WTC11 (cell line): ENCODE measurements around the gene PROCR. TPM values are rescaled to one million over a fixed set of nuclear protein-coding genes. Genes with fewer than 3 reads are reported as not detected.

ENCODE experiments used
- ATAC-seq: fragments of 200-7000 bp; cut with Tn5 transposase; 2 replicates; pipeline ENCODE4 v1.10.0; 2021; ENCODE audit warnings: mild to moderate bottlenecking, moderate library complexity
- CTCF ChIA-PET: fragments of 300-600 bp; sonication (Branson Sonifier 250); formaldehyde crosslinking; loops from one replicate; lab custom pipeline; 2021; ENCODE audit warnings: antibody characterized with exemption; lab: Charles Lee
- POLR2A ChIA-PET: fragments of 350-600 bp; sonication (Branson Sonifier 250); formaldehyde crosslinking; loops from one replicate; lab custom pipeline; 2021; ENCODE audit warnings: antibody characterized with exemption; lab: Charles Lee
- DNase-seq: peaks from one replicate; pipeline ENCODE4 v3.0.0; 2021; ENCODE audit warnings: low spot score
- H3K27ac Mint-ChIP-seq: 2 replicates; pipeline ENCODE4 v1.8.0; 2021; ENCODE audit warnings: mixed read lengths
- H3K27me3 Mint-ChIP-seq: 2 replicates; pipeline ENCODE4 v1.8.0; 2021; ENCODE audit warnings: low read depth, mild to moderate bottlenecking, moderate library complexity, mixed read lengths
- H3K36me3 Mint-ChIP-seq: 2 replicates; pipeline ENCODE4 v1.8.0; 2021; ENCODE audit warnings: mixed read lengths
- H3K4me1 Mint-ChIP-seq: 2 replicates; pipeline ENCODE4 v1.8.0; 2022; ENCODE audit warnings: mixed read lengths
- H3K4me3 Mint-ChIP-seq: 2 replicates; pipeline ENCODE4 v1.8.0; 2021; ENCODE audit warnings: mild to moderate bottlenecking, moderate library complexity, mixed read lengths
- H3K9me3 Mint-ChIP-seq: 2 replicates; pipeline ENCODE4 v1.8.0; 2021; ENCODE audit warnings: mixed read lengths
- AR ChIP-seq: fragments of 250-450 bp; sonication (Bioruptor Pico); IDR thresholded peaks from 2 replicates; pipeline ENCODE4 v1.9.0; 2021; ENCODE audit warnings: mild to moderate bottlenecking
- CDX4 ChIP-seq: fragments of 250-450 bp; sonication (Bioruptor Pico); IDR thresholded peaks from 2 replicates; pipeline ENCODE4 v1.9.0; 2021; ENCODE audit warnings: moderate library complexity, mild to moderate bottlenecking, inconsistent platforms, borderline replicate concordance
- CTCF ChIP-seq: fragments of 200-600 bp; IDR thresholded peaks from 2 replicates; pipeline ENCODE4 v1.8.0; 2022; ENCODE audit warnings: antibody characterized with exemption
- FOXJ3 ChIP-seq: sonication (generic); formaldehyde crosslinking; IDR thresholded peaks from 2 replicates; pipeline ENCODE4 v1.9.0; 2021; ENCODE audit warnings: missing genetic modification reagents, mild to moderate bottlenecking, borderline replicate concordance
- FOXK1 ChIP-seq: sonication (generic); formaldehyde crosslinking; IDR thresholded peaks from 2 replicates; pipeline ENCODE4 v1.8.0; 2022; ENCODE audit warnings: mild to moderate bottlenecking, moderate library complexity, missing genetic modification reagents
- GABPB1 ChIP-seq: sonication (generic); formaldehyde crosslinking; IDR thresholded peaks from 2 replicates; pipeline ENCODE4 v1.8.1; 2023; ENCODE audit warnings: mild to moderate bottlenecking, missing genetic modification reagents
- GRHL2 ChIP-seq: fragments of 250-450 bp; sonication (Bioruptor Pico); IDR thresholded peaks from 2 replicates; pipeline ENCODE4 v1.8.0; 2022; ENCODE audit warnings: mild to moderate bottlenecking, moderate library complexity; ENCODE audit not compliant: insufficient replicate concordance, severe bottlenecking
- HMGA2 ChIP-seq: fragments of 250-450 bp; sonication (Bioruptor Pico); IDR thresholded peaks from 2 replicates; pipeline ENCODE4 v1.4.0; 2021; ENCODE audit warnings: mild to moderate bottlenecking, moderate library complexity
- MXD4 ChIP-seq: fragments of 250-450 bp; sonication (Bioruptor Pico); IDR thresholded peaks from 2 replicates; pipeline ENCODE4 v1.8.0; 2021; ENCODE audit warnings: mild to moderate bottlenecking, moderate library complexity, borderline replicate concordance
- NFE2L1 ChIP-seq: sonication (generic); formaldehyde crosslinking; IDR thresholded peaks from 2 replicates; pipeline ENCODE4 v1.8.1; 2023; ENCODE audit warnings: missing genetic modification reagents
- NR2C2 ChIP-seq: sonication (generic); formaldehyde crosslinking; IDR thresholded peaks from 2 replicates; pipeline ENCODE4 v1.8.0; 2022; ENCODE audit warnings: mild to moderate bottlenecking, missing genetic modification reagents
- RELA ChIP-seq: sonication (generic); formaldehyde crosslinking; IDR thresholded peaks from 2 replicates; pipeline ENCODE4 v1.8.1; 2022; ENCODE audit warnings: missing genetic modification reagents, mild to moderate bottlenecking, borderline replicate concordance
- USF1 ChIP-seq: sonication (generic); formaldehyde crosslinking; IDR thresholded peaks from 2 replicates; pipeline ENCODE4 v1.8.0; 2022; ENCODE audit warnings: mild to moderate bottlenecking, missing genetic modification reagents
- ZNF138 ChIP-seq: sonication (generic); formaldehyde crosslinking; conservative IDR thresholded peaks from 2 replicates; pipeline ENCODE4 v1.8.1; 2022; ENCODE audit warnings: mild to moderate bottlenecking, moderate library complexity, missing genetic modification reagents
- ZNF416 ChIP-seq: fragments of 250-450 bp; sonication (Bioruptor Pico); IDR thresholded peaks from 2 replicates; pipeline ENCODE4 v1.9.0; 2021; ENCODE audit warnings: mild to moderate bottlenecking, inconsistent platforms
- ZNF671 ChIP-seq: fragments of 250-450 bp; sonication (Bioruptor Pico); IDR thresholded peaks from 2 replicates; pipeline ENCODE4 v1.8.0; 2021; ENCODE audit warnings: mild to moderate bottlenecking
- total RNA-seq: library from RNA; stranded (reverse); gene quantifications from 3 replicates; pipeline ENCODE4 v1.2.3, GENCODE V29; 2021
- TF ChIP-seq, protein P1 (sequence below): fragments of 250-450 bp; sonication (Bioruptor Pico); IDR thresholded peaks from 2 replicates; pipeline ENCODE4 v1.8.0; 2021; ENCODE audit warnings: mild to moderate bottlenecking
- TF ChIP-seq, protein P2 (sequence below): sonication (generic); formaldehyde crosslinking; IDR thresholded peaks from 2 replicates; pipeline ENCODE4 v1.8.0; 2022; ENCODE audit warnings: mild to moderate bottlenecking, missing genetic modification reagents
- TF ChIP-seq, protein P3 (sequence below): sonication (generic); formaldehyde crosslinking; IDR thresholded peaks from 2 replicates; pipeline ENCODE4 v1.8.1; 2023; ENCODE audit warnings: mild to moderate bottlenecking, missing genetic modification reagents

The PROCR gene
- total RNA-seq, 1 experiment from 2014 or later, result 29.7 TPM

DNA sequence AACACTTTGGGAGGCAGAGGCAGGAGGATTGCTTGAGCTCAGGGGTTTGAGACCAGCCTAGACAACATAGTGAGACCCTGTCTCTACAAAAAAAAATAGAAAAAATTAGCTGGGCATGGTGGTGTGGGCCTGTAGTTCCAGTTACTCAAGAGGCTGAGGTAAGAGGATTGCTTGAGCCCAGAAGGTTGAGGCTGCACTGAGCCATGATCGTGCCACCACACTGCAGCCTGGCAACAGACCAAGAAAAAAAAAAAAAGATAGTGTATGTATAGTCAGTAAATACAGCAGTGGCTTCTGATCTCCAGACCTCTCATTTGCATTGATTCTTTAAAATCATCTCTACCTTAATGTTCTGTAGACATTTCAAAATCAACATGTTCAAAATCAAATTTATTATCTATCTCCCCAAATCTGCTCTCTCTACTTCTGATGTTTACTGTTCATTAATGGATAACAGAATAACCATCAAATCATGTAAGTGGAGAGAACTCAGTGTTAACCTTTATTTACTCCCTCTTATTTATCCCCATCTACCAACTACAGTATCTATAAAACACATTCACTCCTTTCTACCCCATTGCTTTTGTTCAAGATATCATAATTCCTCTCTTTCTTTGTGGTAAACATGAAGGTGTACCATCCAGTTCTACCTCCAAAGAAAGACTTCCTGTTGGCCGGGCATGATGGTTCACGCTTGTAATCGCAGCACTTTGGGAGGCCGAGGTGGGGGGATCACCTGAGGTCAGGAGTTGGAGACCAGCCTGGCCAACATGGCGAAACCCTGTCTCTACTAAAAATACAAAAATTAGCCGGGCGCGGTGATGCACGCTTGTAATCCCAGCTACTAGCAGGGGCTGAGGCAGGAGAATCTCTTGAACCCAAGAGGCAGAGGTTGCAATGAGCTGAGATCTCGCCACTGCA, 7.7 kb downstream of the PROCR start:
- no peak for ATAC-seq
- Mint-ChIP-seq H3K4me1 (peaks cover 10% of the 10 kb centered on the region), H3K36me3 (peaks cover 19% of the 10 kb centered on the region), H3K27me3 (peaks cover 2% of the 10 kb centered on the region; the same call in 1 of the 2 replicates), H3K4me3 (no peak overlapping the region), H3K27ac (no peak overlapping the region), H3K9me3 (peaks cover 12% of the 10 kb centered on the region)
- POLR2A ChIA-PET, result interaction anchor here (0.7 kb wide), 1 partner anchor 11 kb away, joined by 5 read pairs; no protein-coding TSS in a partner anchor
- CTCF ChIA-PET, result interaction anchor here (0.9 to 1.0 kb wide), 2 partner anchors 32 to 83 kb away, joined by 3 to 5 read pairs; partner anchors contain the start of gene EDEM2
- DNase-seq, result no peak
- TF ChIP-seq NR2C2 (no peak), FOXJ3 (CRISPR knock-in tag) (no peak), FOXK1 (CRISPR knock-in tag) (no peak), NFE2L1 (no peak), HMGA2 (CRISPR knock-in tag) (no peak), GABPB1 (CRISPR knock-in tag) (no peak), ZNF671 (CRISPR knock-in tag) (no peak), RELA (no peak), CTCF (no peak)
- TF ChIP-seq, protein P1, sequence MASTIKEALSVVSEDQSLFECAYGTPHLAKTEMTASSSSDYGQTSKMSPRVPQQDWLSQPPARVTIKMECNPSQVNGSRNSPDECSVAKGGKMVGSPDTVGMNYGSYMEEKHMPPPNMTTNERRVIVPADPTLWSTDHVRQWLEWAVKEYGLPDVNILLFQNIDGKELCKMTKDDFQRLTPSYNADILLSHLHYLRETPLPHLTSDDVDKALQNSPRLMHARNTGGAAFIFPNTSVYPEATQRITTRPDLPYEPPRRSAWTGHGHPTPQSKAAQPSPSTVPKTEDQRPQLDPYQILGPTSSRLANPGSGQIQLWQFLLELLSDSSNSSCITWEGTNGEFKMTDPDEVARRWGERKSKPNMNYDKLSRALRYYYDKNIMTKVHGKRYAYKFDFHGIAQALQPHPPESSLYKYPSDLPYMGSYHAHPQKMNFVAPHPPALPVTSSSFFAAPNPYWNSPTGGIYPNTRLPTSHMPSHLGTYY (CRISPR knock-in tag), result no peak
- TF ChIP-seq, protein P2, sequence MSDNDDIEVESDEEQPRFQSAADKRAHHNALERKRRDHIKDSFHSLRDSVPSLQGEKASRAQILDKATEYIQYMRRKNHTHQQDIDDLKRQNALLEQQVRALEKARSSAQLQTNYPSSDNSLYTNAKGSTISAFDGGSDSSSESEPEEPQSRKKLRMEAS (CRISPR knock-in tag), result no peak

DNA sequence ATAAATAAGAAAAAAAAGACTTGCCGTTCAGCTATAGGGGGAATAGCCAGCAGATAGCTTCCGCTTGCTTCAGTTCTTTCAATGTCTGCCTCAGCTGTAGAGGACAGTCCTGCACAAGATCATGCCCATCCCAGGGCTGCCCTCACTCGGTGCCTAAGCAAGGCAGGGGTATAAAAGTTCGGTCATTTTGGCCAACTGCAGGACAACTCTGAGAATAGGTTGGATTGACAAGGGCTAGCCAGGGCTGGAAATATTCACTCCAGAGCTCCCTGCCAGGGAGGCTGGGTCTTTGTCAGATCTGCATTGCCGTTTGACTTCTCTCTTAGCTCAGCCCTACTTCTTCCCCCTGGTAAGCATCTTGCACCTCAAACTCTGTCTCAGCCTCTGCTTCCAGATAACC, 8.4 kb downstream of the PROCR start:
- peaks cover 19% of the 10 kb centered on the region for H3K9me3 Mint-ChIP-seq

More for the DNA sequence above, 8.4 kb downstream of the PROCR start:
- TF ChIP-seq ZNF416 (CRISPR knock-in tag), result no peak
- TF ChIP-seq USF1, result no peak
- TF ChIP-seq AR (CRISPR knock-in tag), result no peak
- no peak for TF ChIP-seq GRHL2 (CRISPR knock-in tag)
- TF ChIP-seq, protein P3, sequence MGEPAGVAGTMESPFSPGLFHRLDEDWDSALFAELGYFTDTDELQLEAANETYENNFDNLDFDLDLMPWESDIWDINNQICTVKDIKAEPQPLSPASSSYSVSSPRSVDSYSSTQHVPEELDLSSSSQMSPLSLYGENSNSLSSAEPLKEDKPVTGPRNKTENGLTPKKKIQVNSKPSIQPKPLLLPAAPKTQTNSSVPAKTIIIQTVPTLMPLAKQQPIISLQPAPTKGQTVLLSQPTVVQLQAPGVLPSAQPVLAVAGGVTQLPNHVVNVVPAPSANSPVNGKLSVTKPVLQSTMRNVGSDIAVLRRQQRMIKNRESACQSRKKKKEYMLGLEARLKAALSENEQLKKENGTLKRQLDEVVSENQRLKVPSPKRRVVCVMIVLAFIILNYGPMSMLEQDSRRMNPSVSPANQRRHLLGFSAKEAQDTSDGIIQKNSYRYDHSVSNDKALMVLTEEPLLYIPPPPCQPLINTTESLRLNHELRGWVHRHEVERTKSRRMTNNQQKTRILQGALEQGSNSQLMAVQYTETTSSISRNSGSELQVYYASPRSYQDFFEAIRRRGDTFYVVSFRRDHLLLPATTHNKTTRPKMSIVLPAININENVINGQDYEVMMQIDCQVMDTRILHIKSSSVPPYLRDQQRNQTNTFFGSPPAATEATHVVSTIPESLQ, result no peak
- TF ChIP-seq MXD4 (CRISPR knock-in tag), result no peak
- no peak for TF ChIP-seq CDX4
- TF ChIP-seq ZNF138, result no peak
- TF ChIP-seq, all 79 proteins: peak for 0
- Mint-ChIP-seq H3K4me3 (no peak overlapping the region), H3K27ac (no peak overlapping the region), H3K4me1 (peaks cover 4% of the 10 kb centered on the region), H3K36me3 (peaks cover 19% of the 10 kb centered on the region), H3K27me3 (no peaks in the 10 kb centered on the region; the same call in 1 of the 2 replicates)
- POLR2A ChIA-PET, result no interaction called here
- CTCF ChIA-PET, result interaction anchor here (1.0 to 1.8 kb wide), 2 partner anchors 35 to 84 kb away, joined by 5 to 7 read pairs; no protein-coding TSS in a partner anchor
- DNase-seq (no peak), ATAC-seq (no peak)
